SK-N-MC (cell line): Measurements from ENCODE around the gene GRIA1.

Experiments used
- DNase-seq: peaks from one replicate; pipeline ENCODE4 v3.0.0-alpha.2; 2011; ENCODE audit warnings: low read depth, low spot score
- H3K27ac ChIP-seq: fragments of 200-600 bp; sonication (generic); 2 replicates; pipeline ENCODE4 v1.5.1; 2016; ENCODE audit warnings: mixed run types
- H3K36me3 ChIP-seq: fragments of 200-600 bp; sonication (generic); 2 replicates; pipeline ENCODE4 v1.6.1; 2017; ENCODE audit warnings: antibody characterized with exemption, low read length, mixed read lengths; ENCODE audit not compliant: insufficient read depth
- H3K4me3 ChIP-seq: fragments of 200-600 bp; sonication (generic); 2 replicates; pipeline ENCODE4 v1.5.1; 2016
- H3K9ac ChIP-seq: fragments of 200-600 bp; sonication (generic); 2 replicates; pipeline ENCODE4 v1.8.0; 2017; ENCODE audit warnings: mixed run types, mixed read lengths; ENCODE audit not compliant: insufficient read length
- H3K9me3 ChIP-seq: fragments of 200-600 bp; sonication (generic); 2 replicates; pipeline ENCODE4 v1.6.1; 2017; ENCODE audit warnings: low read depth, mild to moderate bottlenecking, antibody characterized with exemption, low read length, moderate library complexity, mixed read lengths
- EZH2 ChIP-seq: fragments of 200-600 bp; sonication (generic); IDR thresholded peaks from one replicate; pipeline ENCODE4 v1.6.1; 2017; ENCODE audit warnings: antibody characterized with exemption
- FOXP2 ChIP-seq: optimal IDR thresholded peaks from 2 replicates; pipeline ENCODE3; 2011; ENCODE audit warnings: mild to moderate bottlenecking, moderate library complexity; ENCODE audit not compliant: insufficient read depth; ENCODE audit errors: extremely low read length, control extremely low read depth
- POLR2AphosphoS5 ChIP-seq: IDR thresholded peaks from 2 replicates; pipeline ENCODE4 v1.6.1; 2012; ENCODE audit warnings: mild to moderate bottlenecking, low read depth, low read length, borderline replicate concordance

The GRIA1 gene

GRCh38 chr5:153486771-153487170, 3.7 kb upstream of the GRIA1 start:
- no peak overlapping the region for H3K4me3 ChIP-seq
- no peaks in the 10 kb centered on the region for H3K9me3 ChIP-seq
- no peak overlapping the region for H3K9ac ChIP-seq
- no peak overlapping the region for H3K27ac ChIP-seq
- DNase-seq, result no peak
- no peak for TF ChIP-seq POLR2AphosphoS5
- TF ChIP-seq EZH2, result no peak
- TF ChIP-seq FOXP2, result no peak
- no peaks in the 10 kb centered on the region for H3K36me3 ChIP-seq

- Histone ChIP-seq H3K9me3 (no peaks in the 10 kb centered on the region), H3K36me3 (no peaks in the 10 kb centered on the region), H3K27ac (no peak overlapping the region), H3K9ac (no peak overlapping the region), H3K4me3 (no peak overlapping the region)
- DNase-seq, result no peak
- TF ChIP-seq FOXP2 (no peak), POLR2AphosphoS5 (no peak), EZH2 (no peak)
Observed at GRCh38 chr5:153489611-153490010, 859 bp upstream of the GRIA1 start.

GRCh38 chr5:153491038-153491744, 721 bp downstream of the GRIA1 start:
- TF ChIP-seq EZH2 (no peak), FOXP2 (no peak), POLR2AphosphoS5 (no peak)
- Histone ChIP-seq H3K4me3 (no peak overlapping the region), H3K27ac (no peak overlapping the region), H3K36me3 (no peaks in the 10 kb centered on the region), H3K9ac (no peak overlapping the region), H3K9me3 (no peaks in the 10 kb centered on the region)
- no peak for DNase-seq

GRCh38 chr5:153491856-153492255, 1.4 kb downstream of the GRIA1 start:
- Histone ChIP-seq H3K36me3 (no peaks in the 10 kb centered on the region), H3K9me3 (no peaks in the 10 kb centered on the region), H3K9ac (no peak overlapping the region), H3K4me3 (no peak overlapping the region), H3K27ac (no peak overlapping the region)
- DNase-seq, result no peak
- TF ChIP-seq FOXP2 (no peak), POLR2AphosphoS5 (no peak), EZH2 (no peak)

- H3K9me3 ChIP-seq, result no peaks in the 10 kb centered on the region
- no peak for DNase-seq
- H3K27ac ChIP-seq, result no peak overlapping the region
- no peak overlapping the region for H3K4me3 ChIP-seq
- no peaks in the 10 kb centered on the region for H3K36me3 ChIP-seq
- TF ChIP-seq EZH2, result no peak
- TF ChIP-seq FOXP2, result no peak
- TF ChIP-seq POLR2AphosphoS5, result no peak
- H3K9ac ChIP-seq, result no peak overlapping the region
Observed at GRCh38 chr5:153496835-153497234, 6.4 kb downstream of the GRIA1 start.

GRCh38 chr5:153498516-153498915, 8.0 kb downstream of the GRIA1 start:
- no peak for DNase-seq
- no peak overlapping the region for H3K27ac ChIP-seq
- H3K9ac ChIP-seq, result no peak overlapping the region
- no peak overlapping the region for H3K4me3 ChIP-seq
- TF ChIP-seq FOXP2 (no peak), EZH2 (no peak), POLR2AphosphoS5 (no peak)
- no peaks in the 10 kb centered on the region for H3K9me3 ChIP-seq
- no peaks in the 10 kb centered on the region for H3K36me3 ChIP-seq

- Histone ChIP-seq H3K36me3 (no peaks in the 10 kb centered on the region), H3K9ac (no peak overlapping the region), H3K27ac (no peak overlapping the region), H3K9me3 (no peaks in the 10 kb centered on the region), H3K4me3 (no peak overlapping the region)
- TF ChIP-seq POLR2AphosphoS5, result no peak
- TF ChIP-seq FOXP2, result no peak
- no peak for TF ChIP-seq EZH2
- DNase-seq, result no peak
Observed at GRCh38 chr5:153500178-153500577, 9.7 kb downstream of the GRIA1 start.

- TF ChIP-seq EZH2 (no peak), FOXP2 (no peak), POLR2AphosphoS5 (no peak)
- H3K9me3 ChIP-seq, result no peaks in the 10 kb centered on the region
- H3K36me3 ChIP-seq, result no peaks in the 10 kb centered on the region
- H3K27ac ChIP-seq, result no peak overlapping the region
- no peak overlapping the region for H3K9ac ChIP-seq
- no peak overlapping the region for H3K4me3 ChIP-seq
- no peak for DNase-seq
Observed at GRCh38 chr5:153504726-153505125, 14.3 kb downstream of the GRIA1 start.

- no peak for TF ChIP-seq EZH2
- TF ChIP-seq FOXP2, result no peak
- no peak for TF ChIP-seq POLR2AphosphoS5
- Histone ChIP-seq H3K4me3 (no peak overlapping the region), H3K9ac (no peak overlapping the region), H3K9me3 (no peaks in the 10 kb centered on the region), H3K36me3 (no peaks in the 10 kb centered on the region), H3K27ac (no peak overlapping the region)
- no peak for DNase-seq
Observed at GRCh38 chr5:153508700-153509099, 18.2 kb downstream of the GRIA1 start.
